ENCODE results near the gene THAP5. TPM values are rescaled to one million over a fixed set of nuclear protein-coding genes. Genes with fewer than 3 reads are reported as not detected.
A peak's percentile ranks its signal among the peaks of the same experiment; 100 is the strongest.

The THAP5 gene
- total RNA-seq, 1 donor from 2014 or later = 25.9 TPM

- no peak for DNase-seq (ENCODE audit: low spot score in 2 of 2, unreplicated experiment in 2 of 2)
- peaks cover 25% of the 10 kb centered on the region for H3K4me1 Mint-ChIP-seq
- no peaks in the 10 kb centered on the region for H3K9me3 Mint-ChIP-seq
- no peaks in the 10 kb centered on the region for H3K36me3 Mint-ChIP-seq
- H3K27me3 Mint-ChIP-seq (ENCODE audit: low read depth) = no peaks in the 10 kb centered on the region
- no peak overlapping the region for H3K4me3 Mint-ChIP-seq
- no peak overlapping the region for H3K27ac Mint-ChIP-seq
- TF ChIP-seq, protein P1, sequence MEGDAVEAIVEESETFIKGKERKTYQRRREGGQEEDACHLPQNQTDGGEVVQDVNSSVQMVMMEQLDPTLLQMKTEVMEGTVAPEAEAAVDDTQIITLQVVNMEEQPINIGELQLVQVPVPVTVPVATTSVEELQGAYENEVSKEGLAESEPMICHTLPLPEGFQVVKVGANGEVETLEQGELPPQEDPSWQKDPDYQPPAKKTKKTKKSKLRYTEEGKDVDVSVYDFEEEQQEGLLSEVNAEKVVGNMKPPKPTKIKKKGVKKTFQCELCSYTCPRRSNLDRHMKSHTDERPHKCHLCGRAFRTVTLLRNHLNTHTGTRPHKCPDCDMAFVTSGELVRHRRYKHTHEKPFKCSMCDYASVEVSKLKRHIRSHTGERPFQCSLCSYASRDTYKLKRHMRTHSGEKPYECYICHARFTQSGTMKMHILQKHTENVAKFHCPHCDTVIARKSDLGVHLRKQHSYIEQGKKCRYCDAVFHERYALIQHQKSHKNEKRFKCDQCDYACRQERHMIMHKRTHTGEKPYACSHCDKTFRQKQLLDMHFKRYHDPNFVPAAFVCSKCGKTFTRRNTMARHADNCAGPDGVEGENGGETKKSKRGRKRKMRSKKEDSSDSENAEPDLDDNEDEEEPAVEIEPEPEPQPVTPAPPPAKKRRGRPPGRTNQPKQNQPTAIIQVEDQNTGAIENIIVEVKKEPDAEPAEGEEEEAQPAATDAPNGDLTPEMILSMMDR (IDR thresholded peaks at IDR 0.05; ENCODE audit: unreplicated experiment) = no peak
Observed at GRCh38 chr7:108590606-108591005, 21.1 kb upstream of the THAP5 start.

DNA sequence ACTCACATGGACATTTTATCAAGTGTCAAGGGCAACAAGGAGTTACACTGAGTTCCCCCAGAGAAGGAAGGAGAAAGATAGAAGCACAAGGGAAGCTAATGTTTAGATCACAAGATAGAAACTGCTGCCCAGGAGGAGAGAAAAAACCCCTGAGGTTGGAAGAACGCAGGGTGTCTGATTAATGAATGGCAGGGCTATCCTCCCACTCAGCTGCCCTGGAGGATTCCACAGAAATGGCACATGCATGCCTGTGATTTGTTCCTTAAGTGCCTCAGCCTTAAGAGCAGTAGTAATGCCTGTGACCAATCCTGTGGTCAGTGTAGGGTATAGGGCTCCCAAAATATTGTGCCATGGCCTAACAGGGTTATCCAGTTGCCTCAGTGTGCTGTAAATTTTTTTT is 20.4 kb upstream of the THAP5 start:
- Mint-ChIP-seq H3K27me3 (ENCODE audit: low read depth) (no peaks in the 10 kb centered on the region), H3K9me3 (no peaks in the 10 kb centered on the region), H3K27ac (peak overlapping the region; percentile 60), H3K4me3 (no peak overlapping the region), H3K36me3 (no peaks in the 10 kb centered on the region), H3K4me1 (peaks cover 25% of the 10 kb centered on the region)
- no peak for DNase-seq (ENCODE audit: low spot score in 2 of 2, unreplicated experiment in 2 of 2)
- TF ChIP-seq, protein P1 (IDR thresholded peaks at IDR 0.05; ENCODE audit: unreplicated experiment) = no peak

- Mint-ChIP-seq H3K27ac (no peak overlapping the region), H3K27me3 (ENCODE audit: low read depth) (no peaks in the 10 kb centered on the region), H3K4me3 (no peak overlapping the region), H3K4me1 (peaks cover 25% of the 10 kb centered on the region), H3K36me3 (no peaks in the 10 kb centered on the region), H3K9me3 (no peaks in the 10 kb centered on the region)
- DNase-seq (ENCODE audit: low spot score in 2 of 2, unreplicated experiment in 2 of 2) = no peak
- TF ChIP-seq, protein P1 (IDR thresholded peaks at IDR 0.05; ENCODE audit: unreplicated experiment) = no peak
Observed at GRCh38 chr7:108589199-108589598, 19.7 kb upstream of the THAP5 start.

DNA sequence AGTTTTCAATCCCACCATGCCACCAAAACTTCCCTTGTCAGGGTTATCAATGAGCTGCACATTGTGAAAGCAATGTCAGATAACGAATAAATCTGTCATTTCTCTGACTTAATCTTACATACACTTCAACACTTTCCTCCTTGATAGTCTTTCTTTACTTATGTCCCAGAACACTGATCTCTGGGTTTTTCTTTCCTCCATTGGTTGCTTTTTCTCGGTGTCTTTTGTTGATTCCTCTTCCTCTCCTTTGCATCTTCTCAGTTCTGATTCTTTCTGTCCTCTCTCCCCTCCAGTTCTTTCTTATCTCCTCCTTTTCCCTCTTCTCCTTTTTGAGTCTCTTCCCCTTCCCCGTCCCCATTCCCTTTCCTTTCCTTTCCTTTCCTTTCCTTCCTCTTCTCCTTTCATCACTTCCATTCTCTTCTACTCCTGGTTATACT is 16.8 kb upstream of the THAP5 start:
- H3K9me3 Mint-ChIP-seq = peaks cover 8% of the 10 kb centered on the region
- no peak overlapping the region for H3K27ac Mint-ChIP-seq
- no peak overlapping the region for H3K4me3 Mint-ChIP-seq
- H3K36me3 Mint-ChIP-seq = peaks cover 2% of the 10 kb centered on the region
- DNase-seq (ENCODE audit: low spot score in 2 of 2, unreplicated experiment in 2 of 2) = no peak
- TF ChIP-seq, protein P1 (IDR thresholded peaks at IDR 0.05; ENCODE audit: unreplicated experiment) = no peak
- H3K4me1 Mint-ChIP-seq = peaks cover 31% of the 10 kb centered on the region
- H3K27me3 Mint-ChIP-seq (ENCODE audit: low read depth) = no peaks in the 10 kb centered on the region

DNA sequence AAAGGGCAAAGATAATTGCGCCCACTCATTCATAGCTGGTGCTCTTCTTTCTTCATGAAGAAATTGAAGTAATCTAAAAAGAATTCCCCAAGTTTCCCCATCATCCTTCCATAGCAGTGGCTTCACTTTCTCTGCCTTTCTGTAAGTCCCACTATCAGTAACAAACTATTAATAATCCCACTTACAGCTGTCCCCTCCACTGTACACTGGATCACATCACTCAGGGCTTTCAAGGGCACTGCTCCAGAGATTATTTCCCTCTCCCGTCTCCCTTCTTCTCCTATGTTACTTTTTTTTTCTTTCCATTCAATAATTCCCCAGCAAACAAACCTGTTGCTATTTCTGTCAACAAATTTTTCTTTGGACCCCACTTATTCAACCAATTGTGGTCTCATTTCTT is 16.3 kb upstream of the THAP5 start:
- H3K4me1 Mint-ChIP-seq = peaks cover 34% of the 10 kb centered on the region
- no peak for DNase-seq (ENCODE audit: low spot score in 2 of 2, unreplicated experiment in 2 of 2)

More for the DNA sequence above, 16.3 kb upstream of the THAP5 start:
- H3K9me3 Mint-ChIP-seq = peaks cover 11% of the 10 kb centered on the region
- TF ChIP-seq, protein P1 (IDR thresholded peaks at IDR 0.05; ENCODE audit: unreplicated experiment) = no peak
- no peak overlapping the region for H3K4me3 Mint-ChIP-seq
- H3K36me3 Mint-ChIP-seq = peaks cover 4% of the 10 kb centered on the region
- H3K27me3 Mint-ChIP-seq (ENCODE audit: low read depth) = no peaks in the 10 kb centered on the region
- H3K27ac Mint-ChIP-seq = no peak overlapping the region

Data from mesothelial cell of epicardium (in vitro differentiated cells).